ENCODE data around the gene TPM1.

The TPM1 gene

GRCh38 chr15:63114465-63114864 lies 71.9 kb downstream of the TPM1 start:
- no peak for DNase-seq (ENCODE audit: low spot score)
- TF ChIP-seq CTCF (IDR thresholded peaks at IDR 0.05; ENCODE audit: extremely low read depth, missing control alignments): no peak

Data from GM20000 (cell line).